Activated CD4-positive, alpha-beta T cell treated with anti-CD3 and anti-CD28 coated beads, Interleukin-2, Interleukin-6, amounts not matched to agents 100 ng/mL and 50 ng/mL, durations not matched to agents 16 hours and 8 hours (primary cell): Measurements from ENCODE around the gene C2CD3.
"Not testable (repeated sequence)": the region's sequence is repeated elsewhere in the genome, so short reads cannot be mapped to it uniquely, and the experiment has no call there.

Experiments used
- DNase-seq: peaks from one replicate; pipeline ENCODE4 v3.0.0-alpha.2; 2020

Gene C2CD3

DNA sequence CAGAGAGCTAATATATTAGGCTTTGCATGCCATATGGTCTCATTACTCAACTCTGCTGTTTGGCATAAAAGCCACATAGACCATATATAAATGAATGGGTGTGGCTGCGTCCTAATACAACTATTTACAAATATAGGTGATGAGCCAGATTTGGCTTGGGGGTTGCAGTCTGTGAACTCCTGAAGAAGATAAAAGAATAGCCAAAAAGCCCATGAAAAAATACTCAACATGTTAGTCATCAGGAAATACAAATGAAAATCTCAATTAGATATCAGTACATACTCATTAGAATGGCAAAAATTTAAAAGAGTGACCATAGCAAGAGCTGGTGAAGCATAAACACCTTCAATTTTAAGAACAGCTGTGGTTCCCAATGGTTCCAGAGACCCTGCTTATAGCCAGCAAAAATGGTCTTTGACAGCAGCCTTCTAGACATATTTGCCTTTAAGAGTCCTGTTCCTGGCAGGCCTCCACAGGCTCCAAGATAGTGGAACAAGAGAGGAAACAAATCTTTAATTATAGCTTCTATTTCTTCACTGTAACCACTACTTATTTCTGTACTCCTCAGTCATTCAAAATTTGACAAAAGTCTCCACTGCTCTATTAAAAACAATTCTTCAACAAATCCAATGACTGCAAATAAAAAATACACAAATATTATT is 16.1 kb downstream of the C2CD3 start:
- no peak for DNase-seq

DNA sequence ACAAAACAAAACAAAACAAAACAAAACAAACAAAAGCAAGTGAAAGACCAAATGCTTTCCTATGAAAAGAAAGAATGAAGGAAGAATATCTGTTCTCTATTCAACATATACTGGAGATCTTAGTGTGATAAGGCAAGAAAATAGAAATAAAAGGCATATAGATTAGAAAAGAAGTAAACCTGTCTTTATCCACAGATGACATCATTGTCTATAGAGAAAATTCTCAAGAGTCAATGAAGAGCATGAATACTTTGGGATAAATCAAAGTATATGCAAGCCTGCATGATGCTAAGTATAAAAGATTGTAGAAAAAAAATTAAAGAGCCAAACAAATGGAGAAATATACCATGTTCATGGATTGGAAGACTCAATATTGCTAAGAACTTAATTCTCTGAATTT is 17.6 kb downstream of the C2CD3 start:
- DNase-seq, result no peak

DNA sequence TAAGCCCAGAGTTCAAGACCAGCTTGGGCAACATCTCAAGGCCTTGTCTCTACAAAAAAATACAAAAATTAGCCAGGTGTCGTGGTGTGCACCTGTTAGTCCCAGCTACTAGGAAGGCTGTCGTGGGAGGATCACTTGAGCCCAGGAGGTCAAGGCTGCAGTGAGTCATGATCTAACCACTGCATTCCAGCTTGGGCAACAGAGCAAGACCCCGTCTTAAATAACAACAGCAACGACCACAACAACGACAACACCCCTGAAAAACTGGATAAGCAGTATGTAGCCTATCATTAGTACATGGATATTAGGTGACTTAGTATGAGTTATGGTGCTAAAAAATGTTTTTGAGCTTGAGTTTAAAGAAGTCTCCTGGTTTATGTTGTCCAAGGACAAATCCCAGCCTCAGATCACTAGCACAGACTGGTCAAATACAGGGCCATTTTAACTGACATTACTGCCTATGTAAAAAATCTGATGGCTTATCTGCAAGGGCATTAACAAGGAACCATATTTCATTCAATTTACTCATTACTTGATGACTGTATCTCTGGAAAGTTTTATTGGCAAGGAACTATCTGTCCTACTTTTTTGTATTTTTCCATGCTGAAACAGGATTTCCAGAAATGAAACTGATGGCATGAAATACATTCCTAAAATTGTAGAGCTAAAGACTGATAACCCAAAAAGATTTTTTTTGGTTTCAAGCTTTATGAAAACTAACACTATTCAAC is 23.4 kb downstream of the C2CD3 start:
- DNase-seq, result no peak

DNA sequence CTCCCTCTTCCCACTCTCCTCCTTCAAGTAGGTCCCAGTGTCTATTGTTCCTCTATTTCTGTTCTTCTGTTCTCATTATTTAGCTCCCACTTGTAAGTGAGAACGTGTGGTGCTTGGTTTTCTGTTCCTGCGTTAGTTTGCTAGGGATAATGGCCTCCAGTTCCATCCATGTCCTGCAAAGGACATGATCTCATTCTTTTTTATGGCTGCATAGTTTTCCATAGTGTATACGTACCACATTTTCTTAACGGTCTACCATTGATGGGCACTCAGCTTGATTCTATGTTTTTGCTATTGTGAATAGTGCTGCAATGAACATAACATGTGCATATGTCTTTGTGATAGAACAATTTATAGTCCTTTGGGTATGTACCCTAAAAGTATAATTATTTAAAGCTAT is 26.2 kb downstream of the C2CD3 start:
- DNase-seq, result no peak

DNA sequence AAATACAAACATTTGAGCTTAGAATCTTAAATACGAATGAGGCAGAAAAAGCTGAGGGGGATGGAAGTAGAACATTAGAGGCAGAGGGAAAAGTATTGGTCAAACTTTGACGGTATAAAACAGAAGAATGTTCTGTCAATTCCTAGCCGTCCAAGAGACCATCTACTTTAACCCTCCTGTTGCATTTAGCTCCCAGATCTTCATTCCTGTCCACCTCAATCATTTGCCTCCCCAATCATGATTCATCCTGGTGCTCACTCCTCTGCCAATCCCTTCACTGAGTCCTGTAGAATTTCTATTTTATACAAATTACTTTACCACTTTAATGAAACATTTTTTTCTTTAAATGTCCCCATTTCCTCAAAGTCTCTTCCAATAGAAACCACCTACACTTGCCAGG is 28.2 kb downstream of the C2CD3 start:
- DNase-seq, result no peak

DNA sequence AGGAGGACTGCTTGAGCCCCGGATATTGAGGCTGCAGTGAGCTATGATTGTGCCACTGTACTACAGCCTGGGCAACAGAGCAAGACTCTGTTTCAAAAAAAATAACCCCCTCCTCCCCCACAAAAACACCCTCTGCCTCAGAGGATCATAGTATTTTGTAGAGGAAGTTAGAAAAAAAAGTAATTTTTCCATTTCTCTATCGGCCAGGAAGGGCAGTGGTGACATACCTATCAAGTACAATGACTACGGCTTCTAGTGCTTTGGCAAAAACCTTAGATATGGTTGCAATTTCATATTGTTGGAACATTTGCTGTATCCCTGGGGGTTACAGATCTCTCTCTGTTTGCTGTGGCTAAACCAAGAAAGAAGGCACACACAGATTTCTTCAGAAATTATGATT is 28.9 kb downstream of the C2CD3 start:
- no peak for DNase-seq

DNA sequence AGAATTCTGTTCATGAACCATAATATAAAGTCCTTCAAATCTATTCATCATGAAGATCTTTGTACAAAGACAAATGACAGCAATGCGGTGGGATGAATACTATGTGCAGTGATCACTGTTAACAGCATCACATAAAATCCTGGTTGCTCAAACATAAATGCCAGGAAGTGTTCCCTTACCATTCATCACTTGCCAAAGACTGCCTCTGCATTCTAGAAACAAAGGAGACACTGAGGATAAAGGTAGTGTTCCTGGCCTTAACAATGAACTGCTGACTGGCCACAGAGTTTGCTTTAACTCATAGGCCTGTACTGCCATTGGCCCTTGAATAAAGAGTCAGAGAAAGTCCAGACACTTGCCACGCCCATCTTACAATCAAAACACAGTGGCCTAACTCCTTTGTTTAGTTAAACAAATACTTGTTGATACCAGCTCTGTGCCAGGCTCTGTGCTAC is 29.5 kb downstream of the C2CD3 start:
- DNase-seq, result no peak

DNA sequence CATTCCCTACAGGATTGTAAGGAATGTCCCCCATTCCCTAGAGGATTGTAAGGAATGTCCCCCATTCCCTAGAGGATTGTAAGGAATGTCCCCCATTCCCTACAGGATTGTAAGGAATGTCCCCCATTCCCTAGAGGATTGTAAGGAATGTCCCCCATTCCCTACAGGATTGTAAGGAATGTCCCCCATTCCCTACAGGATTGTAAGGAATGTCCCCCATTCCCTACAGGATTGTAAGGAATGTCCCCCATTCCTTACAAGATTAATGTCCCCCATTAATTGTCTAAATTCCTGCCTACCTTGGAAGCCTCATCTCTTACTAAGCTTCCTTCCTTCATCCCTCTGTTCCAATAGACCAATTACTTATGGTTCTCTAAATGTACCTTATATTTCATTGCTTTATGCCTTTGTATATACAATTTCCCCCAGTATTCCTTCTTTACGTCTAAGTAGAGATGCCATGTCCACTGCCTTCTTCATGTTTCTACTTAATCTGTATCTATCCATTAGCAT is 30.8 kb downstream of the C2CD3 start:
- DNase-seq, result not testable (repeated sequence)

DNA sequence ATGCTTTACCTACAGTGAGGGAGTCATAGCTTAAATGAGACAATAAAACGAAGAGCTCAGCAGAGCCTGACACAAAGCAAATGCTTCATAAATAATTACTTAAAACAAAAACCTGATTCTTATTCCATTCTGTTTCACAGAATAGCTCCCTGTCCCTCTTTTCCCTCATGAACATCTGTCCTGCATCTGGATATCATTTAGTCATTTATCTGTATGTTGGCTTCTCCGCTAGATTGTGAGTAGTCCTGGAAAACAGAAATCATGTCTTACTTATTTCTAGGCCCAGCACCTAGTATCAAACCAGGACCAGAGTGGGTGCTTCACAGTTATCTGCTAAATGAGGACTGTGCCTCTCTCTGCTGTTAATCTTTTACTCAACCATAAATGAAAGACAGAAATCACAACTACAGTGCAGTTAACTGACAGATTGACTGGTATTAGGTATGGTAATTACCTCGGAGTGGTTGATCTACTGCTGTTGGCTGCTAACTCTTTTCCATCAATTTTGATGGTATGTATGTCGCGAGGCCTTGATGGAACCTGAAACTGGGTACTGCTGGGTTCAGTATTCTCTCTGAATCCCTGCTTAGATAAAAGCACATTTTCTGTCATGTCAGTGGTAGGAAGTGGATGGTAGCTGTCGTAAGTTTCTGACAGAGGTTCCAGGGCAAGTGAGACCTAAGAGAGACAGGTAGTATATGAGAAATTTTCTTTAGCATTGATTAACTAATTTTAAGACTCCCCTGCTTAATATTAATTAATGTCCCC is 31.5 kb downstream of the C2CD3 start:
- DNase-seq, result no peak

DNA sequence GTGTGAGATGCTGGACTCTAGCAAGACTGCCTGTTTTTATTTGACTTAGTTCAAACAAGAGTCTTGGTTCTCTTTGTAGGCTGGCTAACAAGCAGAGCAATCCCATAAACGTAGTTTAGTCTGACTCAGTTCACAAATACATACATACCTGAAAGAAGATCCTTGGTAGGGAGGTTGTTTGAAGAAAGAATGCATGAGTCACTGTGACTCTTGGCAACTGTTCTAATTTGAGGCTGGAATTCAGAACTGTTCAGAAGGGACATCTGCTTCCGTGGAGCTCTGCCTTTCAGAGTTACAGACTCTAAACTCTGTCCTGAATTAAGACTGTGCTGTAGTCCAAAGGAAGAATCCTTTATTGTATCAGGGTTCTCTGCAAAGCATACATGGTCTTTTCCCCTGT is 32.2 kb downstream of the C2CD3 start:
- no peak for DNase-seq

DNA sequence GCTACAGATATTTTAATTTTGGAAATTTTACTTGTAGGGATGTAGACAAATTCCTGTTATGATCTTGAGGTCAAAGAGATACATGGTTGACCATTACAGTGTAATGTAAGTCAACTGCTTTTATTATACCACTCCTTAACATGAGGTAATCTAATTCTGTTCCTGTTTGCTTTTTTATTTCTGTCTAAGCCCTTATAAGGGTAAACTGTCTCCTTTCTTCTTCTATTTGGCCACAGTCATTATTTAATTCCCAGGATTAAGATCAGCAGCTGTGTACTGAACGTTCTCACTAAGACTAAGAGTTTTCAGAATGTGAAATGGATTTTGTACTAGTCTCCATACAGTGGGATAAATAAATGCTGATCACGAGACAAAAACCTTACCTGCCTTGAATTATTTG is 32.8 kb downstream of the C2CD3 start:
- no peak for DNase-seq

DNA sequence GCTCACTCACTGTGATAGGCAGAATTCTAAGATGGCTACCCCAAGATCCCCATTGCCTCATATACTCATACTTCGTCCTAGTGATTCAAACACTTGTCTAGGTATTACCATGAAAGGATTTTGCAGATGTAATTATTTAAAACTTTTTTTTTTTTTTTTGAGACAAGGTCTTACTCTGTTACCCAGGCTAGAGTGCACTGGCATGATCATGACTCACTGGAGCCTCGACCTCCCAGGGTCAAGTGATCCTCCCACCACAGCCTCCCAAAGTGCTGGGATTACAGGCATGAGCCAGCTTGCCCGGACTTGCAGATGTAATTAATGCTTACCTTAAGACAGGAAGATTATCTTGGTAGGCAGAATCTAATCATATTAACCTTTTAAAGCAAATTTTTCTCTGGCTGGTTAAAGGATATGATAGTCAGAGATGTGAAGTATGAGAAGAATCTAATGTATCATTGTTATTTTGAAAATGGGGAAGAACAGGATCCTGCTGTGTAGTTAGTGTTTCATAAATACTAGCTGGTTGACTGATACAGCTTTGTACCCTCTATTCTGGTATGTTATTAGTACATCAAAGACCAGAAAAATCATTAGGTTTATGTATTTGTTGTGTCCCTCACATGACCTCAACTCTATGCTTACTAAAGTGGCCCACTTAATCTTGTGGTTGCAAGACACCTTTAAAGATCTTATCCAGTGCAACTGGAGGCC is 35.5 kb downstream of the C2CD3 start:
- no peak for DNase-seq

DNA sequence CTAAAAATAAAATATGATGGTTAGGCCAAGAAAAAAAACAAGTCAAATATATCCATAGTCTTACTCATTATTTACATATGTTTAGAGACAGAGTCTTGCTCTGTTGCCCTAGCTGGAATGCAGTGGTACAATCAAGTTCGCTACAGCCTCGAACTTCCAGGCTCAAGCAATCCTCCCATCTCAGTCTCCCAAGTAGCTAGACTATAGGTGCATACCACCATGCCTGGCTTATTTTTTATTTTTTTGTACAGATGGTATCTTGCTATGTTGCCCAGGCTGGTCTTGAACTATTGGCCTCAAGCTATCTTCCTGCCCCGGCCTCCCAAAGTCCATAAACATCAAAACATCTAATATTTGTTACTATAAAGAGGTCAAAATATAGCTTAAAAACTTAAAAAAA is 36.1 kb downstream of the C2CD3 start:
- no peak for DNase-seq

DNA sequence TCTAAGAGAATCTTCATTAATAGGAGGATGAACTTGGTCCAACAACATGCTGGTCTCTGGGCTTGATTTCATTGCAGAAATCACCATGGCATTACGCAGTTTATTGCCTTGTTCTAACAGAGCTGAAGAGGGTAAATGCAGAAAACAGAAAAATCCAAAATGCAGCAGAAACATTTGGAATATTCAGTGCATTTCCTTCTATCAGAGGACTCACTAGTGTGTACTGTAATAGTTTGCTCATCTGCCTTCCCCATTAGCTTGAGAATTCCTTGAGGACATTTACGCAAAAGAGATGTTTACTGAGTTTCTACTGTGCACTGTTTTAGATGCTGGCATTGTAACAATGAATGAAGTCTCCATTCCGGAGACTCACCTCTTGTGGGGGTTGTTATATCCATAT is 37.4 kb downstream of the C2CD3 start:
- no peak for DNase-seq

DNA sequence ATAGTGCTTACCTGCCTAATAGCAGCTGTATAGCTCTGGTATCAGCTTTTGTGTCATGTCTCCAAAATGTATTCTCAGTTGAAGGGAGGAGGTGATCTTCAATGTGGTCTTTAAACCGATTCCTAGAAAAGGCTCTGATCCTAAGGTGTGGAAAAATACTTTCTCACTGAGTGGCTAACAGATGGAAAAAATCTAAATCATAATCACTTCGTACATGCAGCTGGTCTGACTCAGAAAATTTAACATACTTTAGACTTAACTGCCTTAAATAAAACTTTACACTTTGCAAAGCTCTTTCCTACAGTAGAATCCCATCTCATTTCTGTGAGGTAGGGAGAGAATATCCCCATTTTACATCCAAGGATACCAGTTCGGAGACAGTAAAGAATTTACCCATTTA is 38.0 kb downstream of the C2CD3 start:
- DNase-seq, result no peak

DNA sequence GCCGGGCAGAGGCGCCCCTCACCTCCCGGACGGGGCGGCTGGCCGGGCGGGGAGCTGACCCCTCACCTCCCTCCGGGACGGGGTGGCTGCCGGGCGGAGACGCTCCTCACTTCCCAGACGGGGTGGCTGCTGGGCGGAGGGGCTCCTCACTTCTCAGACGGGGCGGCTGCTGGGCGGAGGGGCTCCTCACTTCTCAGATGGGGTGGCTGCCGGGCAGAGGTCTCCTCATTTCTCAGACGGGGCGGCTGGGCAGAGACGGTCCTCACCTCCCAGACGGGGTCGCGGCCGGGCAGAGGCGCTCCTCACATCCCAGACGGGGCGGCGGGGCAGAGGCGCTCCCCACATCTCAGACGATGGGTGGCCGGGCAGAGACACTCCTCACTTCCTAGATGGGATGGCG is 41.7 kb downstream of the C2CD3 start:
- not testable (repeated sequence) for DNase-seq

DNA sequence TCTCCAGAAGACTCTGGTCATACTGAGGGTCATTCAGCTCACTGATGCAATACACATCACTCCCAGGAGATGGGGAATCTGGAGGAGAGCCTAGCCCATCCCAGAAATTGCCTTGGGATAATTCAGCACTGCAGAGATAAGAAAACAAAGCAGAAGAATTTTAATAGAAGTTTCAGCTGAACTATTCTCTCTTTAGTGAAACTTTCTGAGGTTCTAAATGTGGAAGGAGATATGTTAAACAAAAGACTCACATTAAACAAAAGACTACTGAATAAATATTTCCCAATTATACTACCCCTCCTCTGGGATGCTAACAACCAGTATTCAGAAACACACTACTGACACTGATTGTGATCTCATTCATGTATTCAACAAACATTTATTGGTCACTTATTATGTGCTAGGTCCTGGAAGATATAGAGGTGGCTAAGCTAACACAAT is 47.8 kb downstream of the C2CD3 start:
- no peak for DNase-seq

DNA sequence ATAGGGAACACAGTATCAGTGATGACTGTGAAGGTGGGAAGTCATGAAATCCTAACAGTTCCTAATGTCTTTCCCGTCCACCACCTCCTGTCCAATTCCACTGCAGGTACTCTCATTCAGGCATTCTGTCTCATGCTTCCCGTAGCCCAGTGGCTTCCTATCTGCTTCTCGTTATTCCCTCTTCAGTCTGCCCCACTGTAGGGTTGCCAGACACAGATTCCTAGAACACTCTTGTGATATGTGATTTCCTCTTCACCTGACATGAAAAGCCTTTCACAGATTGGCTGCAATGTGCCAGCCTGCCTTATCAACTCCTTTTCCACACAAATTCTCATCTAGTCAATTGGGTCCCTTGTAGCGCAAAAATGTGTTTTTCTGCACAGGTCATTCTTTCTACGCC is 49.0 kb downstream of the C2CD3 start:
- no peak for DNase-seq

DNA sequence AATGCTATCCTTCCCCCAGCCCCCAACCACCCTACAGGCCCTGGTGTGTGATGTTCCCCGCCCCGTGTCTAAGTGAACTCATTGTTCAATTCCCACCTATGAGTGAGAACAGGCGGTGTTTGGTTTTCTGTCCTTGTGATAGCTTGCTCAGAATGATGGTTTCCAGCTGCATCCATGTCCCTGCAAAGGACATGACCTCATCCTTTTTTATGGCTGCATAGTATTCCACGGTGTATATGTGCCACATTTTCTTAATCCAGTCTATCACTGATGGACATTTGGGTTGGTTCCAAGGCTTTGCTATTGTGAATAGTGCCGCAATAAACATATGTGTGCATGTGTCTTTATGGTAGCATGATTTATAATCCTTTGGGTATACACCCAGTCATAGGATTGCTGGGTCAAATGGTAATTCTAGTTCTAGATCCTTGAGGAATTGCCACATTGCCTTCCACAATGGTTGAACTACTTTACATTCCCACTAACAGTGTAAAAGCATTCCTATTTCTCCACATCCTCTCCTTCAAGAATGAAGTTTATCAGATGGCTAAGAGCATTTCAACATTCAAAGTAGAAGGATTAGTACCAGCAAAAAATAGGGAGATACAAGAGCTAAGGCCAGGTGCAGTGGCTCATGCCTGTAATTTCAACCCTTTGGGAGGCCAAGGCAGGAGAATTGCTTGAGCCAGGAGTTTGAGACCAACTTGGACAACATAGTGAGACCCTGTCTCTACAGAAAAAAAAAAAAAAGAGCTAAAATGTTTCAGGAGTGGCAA is 50.4 kb downstream of the C2CD3 start:
- DNase-seq, result not testable (repeated sequence)

DNA sequence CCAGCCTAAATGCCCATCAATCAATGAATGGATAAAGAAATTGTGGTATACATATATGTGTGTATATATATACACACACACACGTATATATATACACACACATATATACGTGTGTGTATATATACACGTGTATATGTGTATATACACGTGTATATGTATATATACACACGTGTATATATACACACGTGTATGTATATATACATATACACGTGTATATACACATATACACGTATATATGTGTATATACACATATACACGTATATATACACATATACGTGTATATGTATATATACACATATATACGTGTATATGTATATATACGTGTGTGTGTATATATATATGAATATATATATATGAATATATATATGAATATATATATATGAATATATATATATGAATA is 54.1 kb downstream of the C2CD3 start:
- DNase-seq, result no peak

DNA sequence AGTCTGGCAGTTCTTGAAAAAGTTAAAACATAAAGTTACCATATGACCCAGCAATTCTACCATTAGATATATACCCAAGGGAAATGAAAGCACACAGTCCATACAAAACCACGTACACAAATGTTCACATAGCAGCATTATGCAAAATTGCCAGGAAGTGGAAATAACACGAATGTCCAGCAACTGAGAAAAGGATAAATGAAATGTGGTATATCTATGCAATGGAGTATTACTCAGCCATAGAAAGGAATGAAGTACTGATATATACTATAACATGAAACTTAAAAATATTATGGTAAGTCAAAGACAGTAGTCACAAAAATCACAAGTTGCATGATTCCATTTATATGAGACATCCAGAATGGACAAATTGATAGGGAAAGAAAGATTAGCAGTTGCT is 57.9 kb downstream of the C2CD3 start:
- DNase-seq, result no peak

DNA sequence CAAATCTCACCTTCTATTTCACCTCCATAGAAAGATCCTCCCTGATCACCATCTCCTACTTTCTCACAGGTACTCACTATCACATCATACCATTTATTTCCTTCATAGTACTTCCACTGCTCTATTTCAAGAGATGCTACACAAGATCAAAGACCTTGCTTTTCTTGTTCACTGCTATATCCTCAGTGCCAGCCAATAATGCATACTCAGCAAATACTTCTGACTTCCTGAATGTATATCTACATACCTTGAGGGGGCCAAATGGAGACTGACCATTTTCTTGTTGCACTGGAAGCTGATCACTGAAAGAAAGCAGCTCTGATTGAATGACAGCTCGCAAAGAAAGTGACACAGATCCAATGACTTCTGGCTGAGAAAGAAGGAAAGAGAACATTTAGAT is 64.7 kb downstream of the C2CD3 start:
- no peak for DNase-seq
